Urothelium cell line (cell line): ENCODE measurements around the gene LGALS3BP.

Experiments
- DNase-seq: peaks from one replicate; pipeline ENCODE4 v3.0.0; 2011; ENCODE audit warnings: low spot score, mixed read lengths
- FAIRE-seq: peaks from 2 replicates; lab custom pipeline; 2011; peaks lifted over from hg19 to GRCh38; lab: Jason Lieb, UNC

The LGALS3BP gene

DNA sequence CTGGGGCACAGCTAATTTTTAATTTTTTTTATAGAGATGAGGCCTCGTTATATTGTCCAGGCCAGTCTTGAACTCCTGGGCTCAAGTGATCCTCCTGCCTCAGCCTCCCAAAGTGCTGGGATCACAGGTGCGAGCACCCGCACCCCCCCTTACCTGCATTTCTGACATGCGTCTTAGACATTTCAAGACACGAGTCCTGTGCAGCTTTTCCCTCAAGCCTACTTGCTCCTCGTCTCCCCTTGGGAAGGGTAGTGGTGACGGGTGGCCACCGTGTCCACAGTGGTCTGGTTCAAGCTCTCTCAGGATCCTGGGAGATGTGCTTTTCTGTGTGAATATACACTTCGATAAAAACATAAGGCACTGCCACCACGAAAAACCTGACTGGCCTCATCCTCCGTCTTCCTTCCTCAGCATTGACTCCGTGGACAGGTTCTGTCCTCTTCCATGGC lies 20.2 kb upstream of the LGALS3BP start:
- peak; percentile 27 for FAIRE-seq

GRCh38 chr17:78999056-78999768 lies 19.5 kb upstream of the LGALS3BP start:
- DNase-seq (no peak), FAIRE-seq (no peak)

More for the DNA sequence above, 20.2 kb upstream of the LGALS3BP start:
- DNase-seq = no peak

DNA sequence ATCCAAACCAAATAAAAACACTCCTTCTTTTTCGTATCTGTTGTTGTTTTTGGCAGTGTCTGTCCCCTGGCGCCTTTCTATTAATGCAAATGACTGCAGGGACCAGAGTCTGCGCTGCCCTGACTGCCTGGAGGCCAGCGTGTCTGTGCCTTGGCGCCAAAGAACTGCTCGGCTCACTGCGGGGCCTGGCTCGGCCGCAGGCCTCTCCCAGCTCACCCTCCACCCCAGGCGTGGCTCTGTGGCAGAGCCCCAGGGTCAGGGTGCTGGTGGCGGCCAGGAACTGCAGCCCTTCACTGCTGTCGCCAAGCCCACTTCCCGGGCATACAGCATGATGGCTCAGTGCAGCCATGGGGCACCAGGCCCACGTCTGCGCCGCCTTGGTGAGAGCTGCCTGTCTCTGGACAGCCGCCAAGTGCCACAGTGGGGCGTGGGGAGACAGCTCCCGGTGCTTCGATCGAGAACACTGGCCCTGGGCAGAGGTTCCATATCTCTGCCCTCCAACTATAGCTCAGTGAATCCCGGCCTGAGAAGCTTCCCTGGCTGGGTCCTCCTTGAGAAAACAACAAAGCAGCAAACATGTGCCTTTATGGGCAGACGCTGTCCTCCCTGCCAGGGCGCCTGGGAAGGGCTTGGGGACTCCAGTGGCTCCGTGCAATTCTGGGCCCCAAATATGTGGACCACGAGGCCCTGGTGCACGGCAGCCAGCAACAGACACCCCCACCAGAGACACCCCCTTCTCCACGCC lies 18.8 kb upstream of the LGALS3BP start:
- FAIRE-seq = peak; percentile 5
- DNase-seq = no peak

- FAIRE-seq (no peak), DNase-seq (no peak)
Observed at GRCh38 chr17:78997881-78998280, 18.2 kb upstream of the LGALS3BP start.

DNA sequence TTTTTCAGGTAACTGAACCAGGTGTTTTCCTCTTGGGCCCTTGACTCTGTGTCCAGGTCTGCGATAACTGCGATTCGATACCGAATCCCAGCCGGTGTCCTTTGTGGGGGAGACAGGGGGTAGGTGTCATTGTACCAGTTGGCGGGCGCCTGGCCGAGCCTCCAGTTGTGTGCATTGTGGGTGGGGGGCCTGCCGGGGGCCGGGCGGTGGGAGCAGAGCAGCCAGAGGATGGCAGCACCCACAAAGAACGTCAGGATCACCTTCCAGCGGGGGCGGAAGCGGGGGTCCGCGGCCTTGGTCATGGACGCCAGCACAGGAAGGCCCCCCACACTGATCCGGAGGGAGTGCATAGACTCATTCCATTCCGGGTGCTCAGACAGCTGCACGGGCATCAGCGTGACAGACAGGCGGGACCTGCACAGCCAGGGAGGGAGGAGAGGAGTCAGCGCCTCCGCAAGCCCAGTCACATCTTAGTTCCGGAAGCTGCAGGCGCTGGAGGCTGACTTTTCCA lies 17.6 kb upstream of the LGALS3BP start:
- FAIRE-seq (no peak), DNase-seq (no peak)

DNA sequence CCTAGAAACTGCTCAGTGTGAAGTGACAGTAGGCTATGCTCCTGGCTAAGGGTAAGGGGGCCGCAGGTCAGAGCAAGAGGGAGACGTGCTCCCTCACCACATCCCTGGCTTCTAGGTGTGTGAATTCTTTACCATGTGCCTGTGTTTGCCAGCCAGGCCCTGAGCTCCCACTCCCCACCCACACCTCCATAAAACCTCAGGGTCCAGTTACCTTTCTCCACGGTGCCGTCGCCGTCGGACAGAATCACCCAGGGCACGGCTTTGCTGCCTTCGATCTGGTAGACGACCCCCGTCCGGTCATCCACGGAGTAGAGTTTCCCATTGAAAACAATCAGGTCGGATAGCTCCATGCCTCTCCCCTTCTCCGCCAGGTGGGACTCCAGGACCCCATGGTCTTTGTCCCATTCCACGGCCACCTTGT lies 17.1 kb upstream of the LGALS3BP start:
- no peak for FAIRE-seq
- DNase-seq = no peak

DNA sequence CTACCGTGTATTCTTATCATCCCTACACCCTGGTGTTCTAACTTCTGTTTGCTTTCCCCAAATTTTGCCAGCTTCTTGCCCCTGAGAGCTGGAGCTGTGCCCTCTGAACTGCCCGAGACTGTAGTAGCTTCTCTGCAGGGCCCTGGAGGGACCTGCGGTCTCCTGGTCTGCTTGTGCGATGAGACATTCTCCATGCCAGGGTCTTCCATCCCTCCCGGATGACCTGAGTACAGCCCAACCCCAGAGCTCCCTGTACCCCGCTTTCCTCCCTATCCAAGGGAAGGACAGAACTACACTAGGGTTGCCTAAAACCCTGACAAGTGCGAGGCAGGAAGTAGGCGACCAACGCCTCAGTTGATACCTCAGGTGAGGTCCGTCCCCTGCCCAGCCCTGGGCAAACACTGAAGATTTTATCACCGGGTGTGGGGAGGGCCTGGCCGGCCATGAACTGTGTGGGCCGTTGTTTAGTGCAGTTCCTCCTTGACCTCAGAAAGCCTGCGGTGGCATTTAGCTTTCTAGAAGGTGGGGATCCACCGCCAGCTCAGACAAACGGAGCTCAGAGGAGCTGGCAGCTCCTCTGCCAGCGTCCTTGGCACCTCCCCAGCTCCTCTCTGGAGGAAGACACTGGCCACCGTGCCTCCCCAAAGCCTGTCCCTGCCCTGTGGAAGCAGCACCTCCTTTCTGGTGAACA lies 16.2 kb upstream of the LGALS3BP start:
- FAIRE-seq (no peak), DNase-seq (no peak)

DNA sequence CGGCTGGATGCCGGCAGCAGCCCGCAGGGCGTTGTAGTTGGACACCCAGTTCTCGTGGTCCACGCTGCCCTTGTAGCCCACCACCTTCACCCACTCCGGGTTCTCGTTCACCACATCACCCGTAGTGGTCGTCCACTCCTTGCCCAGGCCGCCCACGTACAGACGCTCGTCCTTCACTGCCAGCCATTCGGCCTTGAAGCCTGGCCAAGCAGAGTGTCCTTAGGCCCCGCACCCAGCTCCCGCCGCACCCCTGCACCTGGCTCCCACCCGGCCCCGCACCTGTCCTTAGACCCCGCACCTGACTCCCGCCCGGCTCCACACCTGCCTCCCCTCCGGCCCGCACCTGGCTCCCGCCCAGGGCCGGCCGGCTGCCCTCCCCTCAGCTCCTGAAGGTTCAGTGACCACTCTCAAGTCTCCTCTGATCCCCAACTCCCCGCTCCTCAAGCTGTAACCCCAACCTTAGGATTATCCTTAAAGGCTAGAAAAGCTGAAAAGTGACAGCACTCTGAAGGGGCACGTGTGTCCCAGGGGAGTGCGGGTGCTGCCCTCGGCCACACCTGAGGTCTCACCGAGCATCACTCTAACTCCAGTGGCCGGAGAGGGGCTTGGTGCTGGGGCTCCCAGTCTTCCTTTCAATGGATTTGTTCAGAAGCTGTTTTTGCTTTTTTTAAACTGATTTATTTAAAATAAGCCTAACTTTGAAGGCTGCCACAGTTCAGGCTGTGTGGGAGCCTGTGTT lies 15.5 kb upstream of the LGALS3BP start:
- DNase-seq (no peak), FAIRE-seq (no peak)

GRCh38 chr17:78993981-78994671 lies 14.4 kb upstream of the LGALS3BP start:
- no peak for DNase-seq
- peak; percentile 42 for FAIRE-seq

- no peak for FAIRE-seq
- DNase-seq = peak; percentile 71
Observed at GRCh38 chr17:78993241-78993956, 13.7 kb upstream of the LGALS3BP start.

DNA sequence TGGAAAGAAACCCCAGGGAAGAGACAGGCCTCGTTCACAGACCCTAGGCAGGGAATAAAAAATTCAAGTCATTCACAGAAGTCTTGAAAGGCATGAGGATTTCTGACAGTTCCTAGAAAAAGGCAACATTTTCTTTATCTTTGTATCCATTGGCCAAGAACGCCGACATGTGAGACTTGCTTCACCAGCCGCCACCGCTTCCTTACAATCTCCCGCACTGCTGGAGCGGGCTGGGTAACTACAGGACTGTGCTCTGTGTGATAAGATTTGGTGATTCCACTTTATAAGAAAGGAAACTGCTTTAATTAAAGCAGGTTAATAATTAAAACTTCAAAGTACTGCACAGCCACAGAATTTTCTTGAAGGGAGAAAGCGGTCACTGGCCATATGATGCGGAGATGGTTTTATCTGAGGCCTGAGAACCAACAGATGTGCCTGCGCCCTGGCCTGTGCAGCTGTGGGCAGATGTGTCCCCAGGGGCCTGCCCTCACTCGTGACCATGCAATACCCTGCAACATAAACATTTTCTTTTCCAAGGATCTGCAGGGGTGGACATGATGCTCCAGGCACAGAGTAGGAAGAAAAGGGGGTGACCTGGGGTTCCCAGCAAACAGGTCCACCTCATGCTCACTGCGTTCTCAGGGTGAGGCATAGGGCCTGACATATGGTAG lies 13.0 kb upstream of the LGALS3BP start:
- FAIRE-seq = no peak
- no peak for DNase-seq

DNA sequence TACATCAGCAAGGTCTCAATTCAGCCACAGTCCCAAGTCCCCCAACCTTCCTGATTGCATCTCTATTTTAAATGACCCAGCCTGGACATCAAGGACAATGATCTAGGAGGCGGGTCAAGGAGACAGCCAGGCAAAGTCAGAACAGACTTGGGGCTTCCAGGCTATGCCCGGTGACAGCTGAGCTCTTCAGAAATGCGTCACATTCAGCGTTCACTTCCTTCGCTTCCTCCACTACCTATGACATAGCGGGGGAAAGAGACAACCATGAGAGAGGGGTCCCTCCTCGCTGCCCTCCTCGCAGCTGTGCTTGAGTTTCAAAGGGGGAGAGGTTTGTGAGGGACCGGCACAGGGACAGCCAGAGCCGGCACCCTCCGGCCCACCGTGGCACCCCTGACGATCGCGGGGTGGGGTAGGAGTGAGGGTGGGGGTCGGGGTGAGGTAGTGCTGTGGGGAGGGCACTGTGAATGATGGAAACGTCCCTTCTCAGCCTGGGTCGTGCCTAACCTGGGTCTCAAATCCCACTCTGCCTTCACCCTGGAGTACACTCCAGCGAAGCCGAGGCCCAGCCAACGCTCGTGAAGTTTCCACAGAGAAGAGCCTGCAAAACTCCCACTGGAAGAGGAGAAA lies 12.3 kb upstream of the LGALS3BP start:
- FAIRE-seq (no peak), DNase-seq (no peak)

GRCh38 chr17:78991017-78991738 lies 11.5 kb upstream of the LGALS3BP start:
- no peak for DNase-seq
- FAIRE-seq = peak; percentile 17

DNA sequence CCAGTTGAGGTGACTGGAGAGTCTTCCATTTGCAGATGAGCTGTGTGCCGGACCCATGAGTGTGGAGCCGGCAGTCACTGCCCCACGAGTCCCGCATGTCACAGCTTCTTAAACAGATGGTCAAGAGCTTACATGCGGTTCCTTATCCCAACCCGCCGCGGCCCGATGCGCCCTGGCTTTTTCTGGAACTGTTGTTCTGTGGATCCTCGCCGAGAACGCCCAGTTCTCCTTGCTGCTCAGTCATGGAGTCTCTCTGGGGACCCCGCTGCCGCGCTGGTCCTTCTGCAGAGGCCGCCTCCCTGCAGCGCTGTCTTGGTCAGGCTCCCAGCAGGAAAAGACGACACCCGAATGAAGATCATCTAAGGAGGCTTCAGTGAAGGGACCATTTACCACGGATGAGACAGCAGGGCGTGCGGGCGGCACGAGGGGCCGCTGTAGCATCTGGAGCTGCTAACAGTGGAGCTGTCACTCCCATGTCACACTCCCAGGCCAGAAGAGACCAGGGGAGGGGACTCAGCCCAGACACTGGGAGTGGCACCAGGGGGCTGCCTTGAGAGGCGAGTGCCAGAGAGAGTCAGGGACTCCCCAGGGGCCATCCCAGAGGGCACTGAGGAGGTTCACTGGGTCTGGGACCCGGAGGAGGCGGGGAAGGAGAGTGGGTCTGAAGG lies 10.8 kb upstream of the LGALS3BP start:
- no peak for FAIRE-seq

DNA sequence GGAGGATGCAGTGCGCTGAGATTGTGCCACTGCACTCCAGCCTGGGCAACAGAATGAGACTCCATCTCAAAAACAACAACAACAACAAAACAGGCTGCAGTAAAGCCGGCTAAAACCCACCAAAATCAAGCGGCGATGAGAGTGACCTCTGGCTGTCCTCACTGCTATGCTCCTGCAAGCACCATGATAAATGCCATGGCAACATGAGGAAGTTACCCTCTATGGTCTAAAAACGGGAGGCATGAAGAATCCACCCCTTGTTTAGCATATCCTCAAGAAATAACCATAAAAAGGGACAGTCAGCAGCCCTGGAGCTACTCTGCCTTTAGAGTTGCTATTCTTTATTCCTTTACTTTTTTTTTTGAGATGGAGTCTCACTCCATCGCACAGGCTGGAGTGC lies 8.4 kb upstream of the LGALS3BP start:
- FAIRE-seq (no peak), DNase-seq (no peak)

More for the DNA sequence above, 10.8 kb upstream of the LGALS3BP start:
- no peak for DNase-seq

DNA sequence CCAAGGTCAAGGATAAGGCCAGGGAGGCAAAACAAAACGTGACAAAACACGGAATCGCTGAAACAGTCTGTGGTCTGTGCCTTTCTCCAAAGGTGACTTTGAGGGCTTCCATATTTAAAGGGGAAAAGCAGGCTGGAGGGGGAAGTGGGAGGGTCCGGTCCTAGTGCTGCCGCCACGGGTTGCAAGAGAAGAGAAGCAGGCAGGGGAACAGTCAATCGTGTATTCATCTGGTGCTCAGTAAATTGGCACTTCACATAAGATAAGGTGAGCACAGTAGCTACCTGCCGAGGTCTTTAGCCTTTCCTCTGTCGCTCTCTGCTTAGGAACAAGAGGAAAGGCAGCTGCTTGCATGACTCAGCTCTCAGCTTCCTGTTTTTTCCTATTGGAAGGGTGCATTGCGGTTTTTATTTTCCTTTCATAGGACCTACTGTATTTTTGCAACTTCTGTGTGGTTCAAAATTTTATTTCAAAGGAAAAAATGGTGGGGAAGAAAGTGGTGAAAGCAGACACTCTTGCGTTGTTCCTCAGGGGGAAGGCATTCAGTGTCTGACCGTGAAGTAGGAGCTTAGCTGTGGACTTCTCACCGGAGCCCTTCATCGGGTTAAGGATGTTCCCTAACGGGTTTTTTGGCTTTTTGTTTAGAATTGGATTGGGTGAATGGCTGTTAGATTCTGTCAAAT lies 7.1 kb upstream of the LGALS3BP start:
- DNase-seq (peak; percentile 61), FAIRE-seq (no peak)
